HG02571 (cell line): ENCODE results near the gene MCFD2.

Source experiments
- ATAC-seq: cut with Tn5 transposase; IDR thresholded peaks from one replicate; pipeline ENCODE4 v1.9.1; 2021; ENCODE audit warnings: mild to moderate bottlenecking, moderate library complexity; ENCODE audit not compliant: unreplicated experiment

Gene MCFD2

DNA sequence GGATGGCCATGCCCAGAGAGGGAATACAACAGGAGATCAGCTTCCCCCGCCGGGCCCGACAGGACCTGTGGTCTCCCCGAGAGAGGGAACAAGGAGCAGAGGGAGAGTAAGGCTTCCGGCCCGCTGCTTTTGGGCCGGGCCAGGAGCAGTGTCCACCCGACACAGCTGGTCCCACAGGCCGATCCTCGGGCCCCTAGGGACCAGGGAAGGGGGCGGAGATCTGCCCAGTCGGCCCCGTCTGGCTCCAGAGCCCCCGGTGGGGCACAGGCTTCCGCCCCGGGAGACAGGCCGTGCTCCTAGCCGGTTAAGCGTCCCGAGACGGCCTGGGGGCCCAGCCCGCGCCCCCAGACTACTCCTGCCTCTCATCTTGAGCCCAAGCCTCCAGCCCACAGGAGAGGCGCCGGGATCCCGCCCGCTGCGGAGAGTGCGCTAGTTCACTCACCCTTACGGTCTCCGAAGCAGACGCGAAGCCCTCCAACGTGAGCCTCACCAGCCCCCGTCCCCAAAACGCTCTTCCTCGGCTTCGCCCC lies at the start of gene MCFD2:
MCFD2 (minus strand) TSS at position 526 of the 530 bp plus-strand sequence. CDS start 6,635 bp downstream, outside the sequence.
- peak; percentile 15 for ATAC-seq

DNA sequence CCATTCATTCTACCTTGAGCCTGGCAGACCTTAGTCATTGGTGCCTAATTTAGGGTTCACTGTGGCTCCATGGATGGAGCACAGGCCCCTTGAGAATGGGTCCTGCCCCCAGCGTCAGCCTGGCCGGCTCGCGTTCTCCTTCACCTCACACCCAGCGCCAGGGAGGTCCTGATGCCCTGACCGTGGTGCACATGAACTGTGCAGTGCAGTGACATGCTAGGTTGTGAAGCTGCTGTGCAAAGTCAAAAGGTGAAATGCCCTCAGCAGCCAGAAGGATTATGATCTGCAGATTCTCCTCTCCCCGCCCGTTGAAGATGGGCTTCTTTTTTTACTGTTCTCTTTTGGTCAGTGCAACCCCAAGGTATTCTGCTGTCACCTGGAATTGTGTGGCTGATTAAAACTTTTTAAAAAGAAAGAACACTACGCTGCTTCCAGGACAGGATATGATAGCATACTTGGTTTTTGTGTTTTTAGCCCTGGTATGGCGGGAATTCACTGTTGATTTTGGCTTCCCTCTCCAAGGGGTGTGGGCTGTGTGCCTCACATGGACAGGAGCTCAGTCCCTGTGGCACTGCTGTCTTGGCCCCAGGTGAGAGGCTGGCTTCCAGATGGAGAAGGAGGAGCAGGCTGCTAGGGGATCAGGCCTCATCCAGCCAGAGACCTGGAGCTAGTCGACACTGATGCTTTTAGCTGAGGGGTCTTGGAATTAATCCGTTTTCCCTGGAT lies 49.4 kb upstream of the MCFD2 start:
- ATAC-seq, result no peak

DNA sequence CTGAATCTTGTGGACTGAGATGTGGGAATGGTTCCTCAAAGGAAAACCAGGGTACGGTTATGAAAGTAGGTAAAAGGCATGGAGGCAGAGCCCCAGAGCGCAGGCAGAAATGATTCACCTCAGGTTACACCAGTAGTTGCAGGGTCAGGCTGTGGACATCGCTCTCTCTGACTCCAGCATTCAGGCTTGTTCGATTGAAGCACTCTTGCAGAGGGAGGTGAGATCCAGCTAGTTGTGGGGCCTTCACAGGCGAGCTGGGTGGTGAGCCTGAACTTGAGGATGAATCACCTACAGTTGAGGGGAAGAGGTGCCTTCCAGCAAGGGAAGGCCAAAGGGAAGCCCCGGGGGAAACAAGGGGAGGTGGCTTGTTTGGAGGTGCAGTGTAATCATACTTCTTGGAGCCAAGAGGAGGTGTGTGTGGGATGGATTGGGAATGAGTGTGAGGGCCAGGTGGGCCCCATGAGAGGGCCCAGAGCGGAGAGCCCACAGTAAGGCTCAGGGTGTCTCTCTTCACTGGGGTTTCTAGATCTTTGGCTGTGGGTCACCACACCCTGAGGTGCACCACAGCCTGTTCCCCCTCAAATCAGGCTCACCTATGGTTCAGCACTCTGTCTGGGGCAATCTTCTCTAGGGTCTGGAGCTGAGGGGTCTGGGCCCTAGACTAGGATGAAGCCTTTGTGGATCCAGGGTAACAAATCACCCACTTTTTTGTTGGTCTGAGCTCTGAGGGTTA lies 48.5 kb upstream of the MCFD2 start:
- no peak for ATAC-seq

GRCh38 chr2:46963210-46963609 lies 47.6 kb upstream of the MCFD2 start:
- ATAC-seq, result no peak

DNA sequence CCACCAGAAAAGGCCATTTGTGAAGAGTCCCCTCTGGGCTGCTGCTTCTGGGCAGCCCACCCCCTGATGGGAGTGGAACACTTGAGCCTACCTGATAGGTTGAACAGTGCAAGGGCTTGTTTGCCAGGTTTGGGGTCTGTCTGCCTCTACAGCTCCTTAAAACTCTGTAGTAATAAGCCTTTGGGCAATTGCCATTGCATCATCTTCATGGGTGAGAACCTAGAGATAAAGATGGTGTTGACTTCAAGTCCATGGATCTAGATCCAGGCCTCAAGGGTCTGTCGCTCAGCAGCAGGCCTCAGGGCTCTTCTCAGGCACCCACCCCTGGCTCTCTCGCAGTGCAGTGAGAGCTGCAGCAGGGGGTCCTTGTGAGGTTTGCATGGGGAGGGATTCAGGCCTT lies 47.1 kb upstream of the MCFD2 start:
- ATAC-seq, result no peak

- no peak for ATAC-seq
Measured at GRCh38 chr2:46960618-46961017, 45.0 kb upstream of the MCFD2 start.

- ATAC-seq, result no peak
Measured at GRCh38 chr2:46958431-46959017, 42.9 kb upstream of the MCFD2 start.

- ATAC-seq, result no peak
Measured at GRCh38 chr2:46956981-46957531, 41.5 kb upstream of the MCFD2 start.

GRCh38 chr2:46955764-46956163 lies 40.2 kb upstream of the MCFD2 start:
- no peak for ATAC-seq

DNA sequence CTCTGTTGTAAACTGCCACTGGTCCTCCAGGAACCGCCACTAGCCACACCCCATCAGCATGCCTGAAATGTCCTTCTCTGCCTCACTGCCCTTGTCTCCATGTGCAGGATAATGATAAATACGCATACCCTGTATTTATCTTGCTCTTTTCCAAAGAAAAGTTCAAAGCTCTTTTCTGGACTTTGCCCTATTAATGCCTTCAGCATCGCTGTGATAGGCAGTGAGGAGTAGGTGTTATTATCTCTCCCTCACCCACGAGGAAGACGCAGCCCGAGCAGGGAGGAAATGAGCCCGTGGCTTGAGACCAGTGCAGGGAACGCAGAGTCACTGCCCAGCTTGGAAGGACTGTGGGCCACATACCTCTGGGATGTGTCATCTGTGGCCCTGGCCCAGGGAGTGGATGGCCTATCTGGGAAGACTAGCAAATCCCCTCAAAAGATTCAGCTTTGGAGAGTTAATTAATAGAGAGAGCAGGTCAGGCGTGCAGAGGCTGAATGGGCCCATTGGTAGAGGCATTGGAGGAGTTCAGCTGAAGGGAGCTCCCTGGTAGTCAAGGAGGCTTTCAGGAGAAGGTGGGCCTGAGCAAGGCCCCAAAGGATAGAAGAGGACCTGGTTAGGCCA lies 39.5 kb upstream of the MCFD2 start:
- no peak for ATAC-seq

DNA sequence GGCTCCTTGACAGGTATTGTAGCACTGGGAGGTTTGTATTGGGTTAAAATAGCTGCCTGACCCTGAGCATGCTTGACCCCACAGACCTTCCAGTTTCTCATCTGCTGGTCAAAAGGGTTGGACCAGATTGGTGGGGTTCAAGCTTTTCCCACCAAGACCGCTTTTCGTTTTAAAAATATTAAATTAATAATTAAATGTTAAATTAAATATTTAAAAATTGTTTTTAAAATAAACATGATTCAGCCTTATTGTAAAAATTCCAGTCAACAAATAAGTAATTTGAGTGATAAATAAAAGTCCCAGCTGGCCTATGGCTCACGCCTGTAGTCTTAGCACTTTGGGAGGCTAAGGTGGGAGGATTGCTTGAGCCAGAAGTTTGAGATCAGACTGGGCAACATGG lies 36.6 kb upstream of the MCFD2 start:
- no peak for ATAC-seq

- ATAC-seq, result no peak
Measured at GRCh38 chr2:46951290-46952064, 35.9 kb upstream of the MCFD2 start.

DNA sequence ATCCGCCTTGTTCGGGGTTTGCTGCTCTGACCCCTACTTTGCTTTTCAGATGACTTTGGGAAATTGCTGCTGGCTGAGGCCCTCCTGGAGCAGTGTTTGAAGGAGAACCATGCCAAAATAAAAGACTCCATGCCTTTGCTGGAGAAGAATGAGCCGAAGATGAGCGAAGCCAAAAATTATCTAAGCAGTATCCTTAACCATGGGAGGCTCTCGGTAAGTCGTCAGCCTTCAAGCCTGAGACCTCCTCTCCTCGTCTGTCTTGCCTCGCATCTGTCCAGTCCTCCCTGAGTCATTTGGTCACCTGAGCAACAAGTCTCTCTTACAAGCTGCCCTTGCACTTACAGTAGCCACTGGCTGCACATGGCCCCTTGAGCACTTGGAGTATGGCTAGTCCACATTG lies 34.7 kb upstream of the MCFD2 start:
- ATAC-seq, result no peak

DNA sequence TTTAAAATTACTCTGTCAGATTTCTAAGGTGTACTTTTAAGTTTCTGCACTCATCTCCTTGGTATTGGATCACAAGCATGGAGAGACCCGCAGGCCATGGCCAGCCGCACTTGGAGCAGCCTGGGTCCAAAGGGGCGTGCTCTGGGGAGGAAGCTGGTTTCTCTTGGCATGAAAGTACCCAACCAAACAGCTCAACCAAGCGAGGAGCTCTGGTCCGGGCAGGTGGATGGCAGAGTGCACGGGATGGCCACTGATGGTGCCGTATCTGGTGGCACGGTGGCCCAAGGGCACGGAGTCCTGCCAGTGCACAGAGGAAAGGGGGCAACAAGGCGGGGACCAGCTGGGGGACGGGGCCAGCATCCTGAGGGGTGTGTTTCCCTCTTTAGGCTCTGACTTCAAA lies 32.2 kb upstream of the MCFD2 start:
- ATAC-seq, result no peak

DNA sequence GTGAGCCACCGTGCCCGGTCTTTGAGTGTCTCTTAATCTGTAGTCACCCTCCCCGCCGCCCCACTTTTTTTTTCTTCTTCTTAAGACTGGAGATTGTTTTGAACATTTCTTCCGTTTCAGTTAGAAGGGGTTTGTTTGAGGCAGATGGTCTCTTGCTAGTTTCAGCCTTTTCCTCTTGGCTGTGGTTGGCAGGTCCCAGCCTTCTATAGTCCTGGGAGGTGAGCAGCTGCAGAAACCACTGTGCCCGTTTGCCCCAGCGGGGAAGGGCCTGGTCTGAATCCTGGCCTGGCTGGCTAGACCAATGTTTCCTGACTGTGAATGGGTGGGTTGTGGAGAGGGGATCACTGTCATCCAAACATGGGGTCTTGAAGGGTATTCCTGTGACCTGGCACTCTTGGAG lies 30.1 kb upstream of the MCFD2 start:
- no peak for ATAC-seq

GRCh38 chr2:46943881-46944798 lies 28.5 kb upstream of the MCFD2 start:
- ATAC-seq, result peak; percentile 30

DNA sequence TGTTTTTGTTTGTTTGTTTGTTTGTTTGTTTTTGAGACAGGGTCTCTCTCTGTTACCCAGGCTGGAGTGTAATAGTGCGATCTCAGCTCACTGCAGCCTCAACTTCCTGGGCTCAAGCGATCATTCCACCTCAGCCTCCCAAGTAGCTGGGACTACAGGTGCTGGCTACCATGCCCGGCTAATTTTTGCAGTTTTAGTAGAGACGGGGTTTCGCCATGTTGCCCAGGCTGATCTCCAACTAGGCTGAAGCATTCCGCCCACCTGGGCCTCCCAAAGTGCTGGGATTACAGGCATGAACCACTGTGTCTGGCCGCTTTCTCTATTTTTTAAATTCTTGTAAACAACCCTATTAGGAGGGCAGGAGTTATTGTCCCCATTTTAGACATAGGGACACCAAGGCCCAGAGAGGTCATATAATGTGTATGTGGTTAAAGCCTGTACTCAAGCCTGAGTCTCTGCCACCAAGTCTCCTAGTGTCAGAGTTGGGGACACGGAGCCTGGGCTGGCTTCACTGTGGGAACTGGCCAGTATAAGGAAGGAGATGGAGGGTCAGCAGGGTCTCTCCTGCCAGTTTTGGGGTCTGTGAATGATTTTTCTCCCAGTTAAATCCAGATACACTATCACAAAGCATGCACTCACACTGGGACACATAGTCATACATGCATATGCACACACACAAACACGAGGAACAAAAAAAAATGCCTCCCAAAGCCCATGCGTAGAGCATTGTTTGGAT lies 27.5 kb upstream of the MCFD2 start:
- no peak for ATAC-seq

GRCh38 chr2:46942143-46942526 lies 26.5 kb upstream of the MCFD2 start:
- ATAC-seq, result peak; percentile 37
